SHP77 (cell line): ENCODE data around the gene TWIST2.

ENCODE experiments used
- DNase-seq, 2 experiments: peaks; one replicate each; lab custom pipeline; 2025; lab: John Stamatoyannopoulos, UW

The TWIST2 gene

DNA sequence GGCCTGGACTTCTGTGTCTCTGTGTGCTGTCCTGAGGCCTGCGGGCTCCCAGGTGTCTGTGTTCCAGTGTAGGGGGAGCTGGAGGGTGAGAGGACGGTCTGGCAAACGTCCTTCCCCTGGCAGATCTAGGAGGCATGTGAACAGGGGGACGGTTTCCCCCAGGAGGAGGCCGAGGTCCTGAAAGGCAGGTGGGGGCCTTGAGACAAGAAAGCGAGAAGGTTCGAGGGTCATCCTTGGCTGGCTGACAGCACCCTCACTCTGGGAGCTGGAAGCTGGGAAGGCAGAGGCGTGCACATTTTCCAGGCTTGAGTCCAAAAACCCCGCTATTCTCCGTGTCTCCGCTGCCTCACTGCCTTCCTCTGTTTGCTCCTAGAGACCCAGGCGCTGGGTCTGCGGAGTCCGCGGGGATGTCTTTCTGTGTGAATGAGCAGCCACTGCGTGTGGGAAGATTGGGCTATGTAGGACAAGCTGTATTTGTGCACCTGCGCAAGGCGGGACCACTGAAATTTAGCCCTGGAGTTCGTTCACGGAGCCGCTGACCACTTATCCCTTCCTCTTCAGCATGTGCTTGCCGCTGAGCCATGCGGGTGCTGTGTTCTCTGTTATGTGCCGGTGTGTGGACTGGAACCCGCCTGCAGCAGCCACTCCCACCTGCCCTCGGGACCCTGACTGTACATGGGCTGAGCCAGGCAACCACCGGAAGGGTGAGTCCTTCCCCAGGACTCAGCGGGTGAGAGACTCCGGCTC, 43.7 kb downstream of the TWIST2 start:
- DNase-seq = no peak

GRCh38 chr2:238892204-238892500, 44.3 kb downstream of the TWIST2 start:
- DNase-seq = no peak

DNA sequence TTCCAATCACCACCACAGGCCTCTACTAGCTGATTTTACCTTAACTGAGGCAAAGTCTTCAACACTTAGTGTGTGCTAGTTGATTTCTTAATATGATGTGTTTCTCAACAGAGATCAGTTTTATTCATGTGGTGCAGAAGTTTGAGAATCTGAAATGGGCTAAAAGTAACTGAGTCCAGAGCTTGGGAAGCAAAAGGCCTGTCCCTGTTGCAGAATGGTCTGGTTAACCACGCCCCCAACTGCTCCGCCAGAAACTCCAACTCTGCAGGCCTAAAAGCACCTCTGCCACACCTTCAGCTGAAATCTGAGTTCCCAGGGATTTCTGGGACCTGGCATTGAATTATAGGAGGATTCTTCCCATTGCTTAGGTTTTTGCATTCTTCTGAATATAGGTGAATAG, 44.9 kb downstream of the TWIST2 start:
- DNase-seq = no peak

- DNase-seq = no peak
Observed at GRCh38 chr2:238893349-238894000, 45.6 kb downstream of the TWIST2 start.

DNA sequence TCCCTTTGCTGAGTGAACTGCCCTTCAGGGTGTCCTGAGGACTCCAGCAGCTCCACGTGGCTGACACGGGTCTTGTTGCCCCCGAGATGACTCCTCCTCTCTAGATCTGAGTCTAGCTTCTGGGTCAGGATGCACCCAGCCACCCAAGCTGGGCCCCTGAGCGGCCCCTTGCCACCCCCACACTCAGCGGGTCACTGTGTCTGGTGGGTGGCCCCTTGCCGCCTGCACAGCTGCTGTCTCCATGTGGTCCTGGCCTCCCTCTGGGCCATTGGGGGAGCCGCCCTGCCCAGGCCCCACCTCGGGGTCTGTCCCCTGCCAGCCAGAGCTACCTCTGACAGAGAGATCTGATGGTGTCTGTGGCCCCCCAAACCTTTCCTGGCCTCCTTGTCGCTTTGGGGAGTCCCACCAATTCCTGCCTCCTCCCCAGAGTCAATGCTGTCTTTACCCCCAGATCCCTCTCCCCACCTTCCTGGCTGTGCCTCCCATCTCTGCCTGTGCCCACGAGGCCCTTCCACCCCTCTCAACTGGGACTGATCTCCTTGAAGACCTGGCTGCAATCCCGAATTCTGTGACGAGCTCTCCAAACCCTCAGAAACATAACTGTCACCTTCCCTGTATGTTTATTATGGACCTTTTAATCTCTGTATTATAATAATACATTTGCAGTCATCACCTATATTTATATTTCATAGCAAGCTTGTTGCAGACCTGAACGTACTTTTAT, 46.5 kb downstream of the TWIST2 start:
- DNase-seq = no peak

- no peak for DNase-seq
Observed at GRCh38 chr2:238894950-238895298, 47.0 kb downstream of the TWIST2 start.

DNA sequence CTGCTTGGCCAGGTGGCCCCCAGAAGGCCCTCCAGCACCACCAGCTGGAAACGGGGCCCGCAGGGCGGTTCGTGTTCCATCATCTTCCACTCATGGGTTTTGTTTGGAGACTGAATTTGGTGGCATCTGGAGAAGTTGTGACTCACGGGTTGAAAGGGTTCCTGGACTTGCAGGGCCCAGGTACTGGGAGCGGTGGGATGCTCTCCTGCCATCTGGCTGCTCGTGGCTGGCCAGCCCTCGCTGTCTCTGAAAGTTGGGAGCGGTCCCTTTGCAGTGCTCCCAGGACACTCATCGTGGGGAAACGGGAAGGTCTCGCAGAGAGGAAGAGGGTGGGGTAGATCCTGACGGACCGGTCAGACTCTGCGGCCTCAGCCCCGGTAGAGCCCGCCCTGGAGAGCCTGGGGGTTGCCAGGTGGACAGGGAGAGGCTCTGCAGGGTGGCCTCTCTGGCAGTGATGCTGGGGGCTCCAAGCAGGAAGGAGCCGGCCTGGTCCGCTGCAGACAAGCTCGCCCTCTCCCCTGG, 47.5 kb downstream of the TWIST2 start:
- no peak for DNase-seq

DNA sequence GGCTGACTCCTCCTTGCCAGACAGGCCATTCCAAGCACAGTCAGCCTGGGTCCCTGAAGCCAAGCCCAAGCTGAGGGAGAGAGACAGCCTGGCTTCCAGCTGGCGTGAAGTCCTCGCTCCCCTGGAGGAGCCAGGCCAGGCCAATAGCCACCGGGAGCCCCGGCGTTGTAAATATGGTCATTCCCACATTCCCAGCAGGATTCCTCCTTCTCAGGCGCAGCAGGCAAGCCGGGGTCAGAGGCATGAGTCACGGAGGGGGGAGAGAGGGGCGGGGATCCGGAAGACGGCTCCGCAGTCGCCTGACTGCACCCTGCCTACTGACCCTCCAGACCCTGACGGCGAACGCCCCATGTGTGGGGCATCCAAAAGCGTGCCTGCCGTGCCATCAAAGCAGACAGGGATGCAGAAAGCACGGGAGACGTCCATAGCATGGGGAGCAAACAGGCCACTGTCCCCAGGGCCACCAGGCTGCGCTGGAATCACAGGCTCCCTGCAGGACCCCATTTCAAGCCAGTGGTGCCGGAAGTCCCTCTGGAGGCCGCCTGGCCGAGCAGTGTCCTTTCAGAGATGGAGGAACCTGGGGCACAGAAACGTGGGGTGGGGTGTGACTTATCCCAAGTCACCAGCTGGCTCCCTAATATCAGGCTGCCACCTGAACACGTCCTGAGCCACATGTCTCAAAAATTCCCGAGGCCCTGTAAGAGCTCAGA, 48.2 kb downstream of the TWIST2 start:
- no peak for DNase-seq

- DNase-seq = no peak
Observed at GRCh38 chr2:238896641-238897040, 48.8 kb downstream of the TWIST2 start.

- no peak for DNase-seq
Observed at GRCh38 chr2:238897122-238897880, 49.4 kb downstream of the TWIST2 start.

DNA sequence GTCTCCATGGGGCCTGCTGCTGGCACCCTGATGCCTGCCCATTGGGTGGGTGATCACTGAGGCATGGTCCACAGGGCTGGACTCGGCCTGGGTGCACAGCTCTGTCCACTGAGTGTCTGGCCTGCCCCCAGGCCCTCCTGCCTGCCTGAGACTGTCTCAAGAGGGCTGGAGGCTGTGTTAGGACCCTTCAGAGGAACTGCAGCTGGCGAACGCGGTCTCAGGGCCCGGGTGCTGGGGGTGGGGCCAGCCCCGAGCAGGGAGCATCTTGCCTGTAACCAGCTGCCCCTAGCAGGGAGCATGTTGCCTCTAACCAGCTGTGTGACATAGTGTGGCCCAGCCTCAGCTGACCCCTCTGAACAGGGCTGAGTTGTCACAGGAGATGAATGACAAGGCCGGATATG, 50.0 kb downstream of the TWIST2 start:
- DNase-seq = no peak

- DNase-seq = no peak
Observed at GRCh38 chr2:238898534-238899281, 50.8 kb downstream of the TWIST2 start.

DNA sequence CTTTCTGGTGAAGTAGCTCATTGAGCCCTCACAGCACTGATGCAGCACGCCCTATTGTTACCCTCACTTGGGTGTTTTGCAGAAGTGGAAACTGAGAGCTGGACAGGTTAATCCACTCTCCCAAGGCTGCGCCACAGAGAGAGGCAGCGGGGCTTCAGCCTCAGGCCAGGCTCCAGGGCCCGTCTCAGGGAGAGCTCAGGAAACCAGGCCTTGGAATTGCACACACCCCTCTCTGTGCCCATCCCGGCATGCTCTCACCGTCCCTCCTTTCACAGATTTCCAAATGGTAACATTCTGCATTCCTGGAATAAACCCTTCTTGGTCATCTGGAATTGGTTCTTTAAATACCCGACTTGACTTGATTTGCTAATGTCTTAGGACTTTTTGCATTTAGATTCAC, 51.5 kb downstream of the TWIST2 start:
- DNase-seq = no peak

DNA sequence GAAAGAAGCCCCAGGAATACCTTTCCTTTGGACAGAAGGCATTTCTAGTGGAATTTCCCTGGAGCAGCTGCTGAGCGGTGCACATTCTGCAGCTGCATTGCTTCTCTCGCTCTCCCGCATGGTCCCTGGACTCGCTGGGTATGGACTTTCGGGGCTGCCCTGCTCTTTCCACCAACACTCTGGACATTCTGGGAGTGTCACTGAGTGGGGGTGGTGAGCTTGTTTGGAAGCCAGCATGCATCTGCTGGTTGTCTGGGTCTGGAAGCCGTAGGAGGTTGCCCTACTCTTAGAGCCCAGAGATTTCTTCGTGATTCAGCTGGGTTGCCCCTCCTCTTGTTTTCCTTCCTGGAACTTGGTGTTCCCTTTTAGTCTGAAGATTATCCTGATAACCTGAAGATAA, 52.6 kb downstream of the TWIST2 start:
- no peak for DNase-seq

DNA sequence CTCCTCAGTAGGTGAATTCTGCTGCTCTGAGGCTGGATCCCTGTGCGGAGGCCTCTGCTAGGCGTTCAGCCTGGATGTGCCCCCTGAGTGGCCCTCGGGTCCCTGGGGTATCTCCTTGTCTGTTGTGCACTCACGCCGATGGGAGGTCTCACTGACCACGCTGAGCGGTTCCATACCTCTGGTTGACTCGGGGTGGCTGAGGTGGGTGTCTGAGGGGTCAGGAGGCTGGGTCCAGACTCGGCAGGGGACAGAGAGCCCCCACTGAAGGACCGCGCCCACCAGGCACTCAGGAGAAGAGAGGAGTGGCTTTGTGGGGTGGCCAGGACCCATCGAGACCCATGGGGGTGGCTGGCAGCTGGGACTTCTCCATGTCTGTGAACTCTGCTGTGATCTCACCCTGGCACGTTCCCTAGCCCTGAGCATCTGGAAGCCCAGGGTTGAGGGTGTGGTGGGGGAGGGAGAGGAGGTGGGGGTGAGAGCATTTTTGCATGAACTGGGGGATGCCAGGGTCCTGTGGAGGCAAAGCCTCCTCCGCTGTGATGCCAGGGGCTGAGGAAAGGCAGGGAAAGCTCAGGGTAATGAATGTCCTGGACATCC, 53.7 kb downstream of the TWIST2 start:
- no peak for DNase-seq

- DNase-seq = no peak
Observed at GRCh38 chr2:238902285-238902684, 54.4 kb downstream of the TWIST2 start.

DNA sequence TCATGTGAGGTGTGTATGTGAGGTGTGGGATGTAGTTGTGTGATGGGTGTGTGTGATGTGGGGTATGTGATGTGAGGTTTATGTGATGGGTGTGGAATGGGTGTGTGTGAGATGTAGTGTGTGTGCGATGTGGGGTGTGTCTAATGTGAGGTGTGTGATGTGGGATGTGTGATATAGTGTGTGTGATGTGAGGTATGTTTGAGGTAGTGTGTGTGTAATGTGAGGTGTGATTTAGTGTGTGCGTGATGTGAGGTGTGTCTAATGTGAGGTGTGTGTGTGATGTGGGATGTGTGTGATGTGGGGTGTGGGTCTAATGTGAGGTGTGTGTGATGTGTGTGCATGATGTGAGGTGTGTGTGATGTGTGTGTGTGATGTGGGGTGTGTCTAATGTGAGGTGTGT, 55.3 kb downstream of the TWIST2 start:
- no peak for DNase-seq

- no peak for DNase-seq
Observed at GRCh38 chr2:238904177-238904576, 56.3 kb downstream of the TWIST2 start.

DNA sequence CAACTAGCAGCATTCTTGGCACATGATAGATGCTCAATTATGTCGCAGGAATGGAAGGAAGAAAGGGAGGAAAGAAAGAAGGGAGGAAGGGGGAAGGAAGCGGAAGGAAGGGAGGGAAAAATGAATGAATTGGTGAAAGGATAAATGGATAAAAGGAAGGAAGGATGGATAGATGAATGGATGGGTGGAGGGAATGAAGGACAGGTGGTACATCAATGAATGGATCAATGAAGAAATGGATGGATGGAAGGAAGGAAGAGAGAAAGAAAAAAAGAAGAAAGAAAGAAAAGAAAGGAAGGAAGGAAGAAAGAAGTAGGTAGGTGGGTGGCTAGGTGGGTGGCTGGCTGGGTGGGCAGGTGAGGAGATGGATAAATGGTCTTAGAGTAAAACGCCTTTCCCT, 56.8 kb downstream of the TWIST2 start:
- DNase-seq = no peak

- no peak for DNase-seq
Observed at GRCh38 chr2:238905224-238905623, 57.3 kb downstream of the TWIST2 start.

DNA sequence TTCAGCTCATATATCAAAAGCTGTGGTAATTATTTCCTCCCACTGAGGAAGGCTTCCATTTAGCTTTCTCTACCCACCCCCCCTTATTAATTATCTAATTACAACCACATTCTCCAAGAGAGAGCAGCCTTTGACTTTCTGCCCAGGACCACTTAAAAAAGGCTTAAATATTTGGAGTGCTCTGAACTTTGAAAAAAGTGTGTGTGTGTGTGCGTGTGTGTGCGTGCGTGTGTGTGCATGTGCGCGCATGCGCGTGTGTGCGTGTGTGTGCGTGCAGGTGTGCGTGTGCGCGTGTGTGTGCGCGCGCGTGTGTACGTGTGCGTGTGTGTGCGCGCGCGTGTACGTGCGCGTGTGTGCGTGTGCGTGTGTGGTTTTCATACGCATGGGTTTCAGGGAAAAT, 57.8 kb downstream of the TWIST2 start:
- DNase-seq = no peak
